Superior temporal gyrus (tissue), 1 donor: Measurements from ENCODE around the gene HDAC4.
A peak's percentile ranks its signal among the peaks of the same experiment; 100 is the strongest.

Source experiments
- DNase-seq: peaks from one replicate; pipeline ENCODE4 v3.0.0-alpha.2; 2016; ENCODE audit errors: extremely low spot score

HDAC4 gene

DNA sequence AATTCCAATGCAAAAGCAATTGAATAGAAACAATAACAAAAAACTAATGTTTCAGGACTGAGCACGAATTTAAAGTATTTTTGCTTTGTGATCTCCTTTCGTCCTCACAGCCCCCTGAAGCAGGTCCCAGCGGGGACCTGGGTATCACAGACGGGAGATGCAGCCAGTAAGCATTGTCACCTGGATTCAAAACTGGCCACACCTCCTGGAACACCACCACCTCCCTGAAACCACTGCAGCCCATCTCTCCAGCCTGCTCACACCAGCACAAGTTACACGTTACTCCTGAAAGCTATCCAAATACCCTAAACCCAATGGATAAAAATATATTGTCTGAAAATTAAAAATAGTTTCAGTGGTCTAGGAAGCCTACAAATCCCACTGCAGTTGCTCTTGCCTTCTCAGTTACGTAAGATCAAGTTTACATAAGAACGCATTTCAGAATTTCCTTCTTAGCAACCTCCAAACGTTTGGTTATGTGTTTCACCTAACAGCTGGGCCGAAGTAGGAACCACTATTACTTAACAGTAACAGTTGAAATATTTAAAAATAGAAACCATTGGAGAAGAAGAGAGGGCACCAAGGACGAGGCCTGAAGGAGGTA lies 178.0 kb downstream of the HDAC4 start:
- DNase-seq = peak; percentile 78

DNA sequence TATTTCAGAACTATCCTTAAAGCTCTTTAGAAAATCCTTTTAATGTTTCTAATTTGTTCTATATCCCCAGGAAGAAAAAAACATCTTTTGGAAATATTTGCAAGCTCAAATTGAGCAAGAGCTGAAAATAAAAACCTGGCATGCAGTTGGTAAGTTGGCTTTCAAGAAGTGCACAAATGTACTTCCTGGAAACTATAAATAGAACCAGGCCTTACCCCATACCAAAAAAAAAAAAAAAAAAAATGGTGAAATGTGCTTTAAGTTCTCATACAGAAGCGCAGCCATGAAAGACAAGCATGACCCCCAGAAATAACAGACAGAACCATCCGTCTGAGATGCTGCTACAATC lies 178.5 kb downstream of the HDAC4 start:
- DNase-seq = peak; percentile 80

- no peak for DNase-seq
Observed at GRCh38 chr2:239220981-239221396, 179.8 kb downstream of the HDAC4 start.

GRCh38 chr2:239220341-239220740 lies 180.5 kb downstream of the HDAC4 start:
- no peak for DNase-seq

DNA sequence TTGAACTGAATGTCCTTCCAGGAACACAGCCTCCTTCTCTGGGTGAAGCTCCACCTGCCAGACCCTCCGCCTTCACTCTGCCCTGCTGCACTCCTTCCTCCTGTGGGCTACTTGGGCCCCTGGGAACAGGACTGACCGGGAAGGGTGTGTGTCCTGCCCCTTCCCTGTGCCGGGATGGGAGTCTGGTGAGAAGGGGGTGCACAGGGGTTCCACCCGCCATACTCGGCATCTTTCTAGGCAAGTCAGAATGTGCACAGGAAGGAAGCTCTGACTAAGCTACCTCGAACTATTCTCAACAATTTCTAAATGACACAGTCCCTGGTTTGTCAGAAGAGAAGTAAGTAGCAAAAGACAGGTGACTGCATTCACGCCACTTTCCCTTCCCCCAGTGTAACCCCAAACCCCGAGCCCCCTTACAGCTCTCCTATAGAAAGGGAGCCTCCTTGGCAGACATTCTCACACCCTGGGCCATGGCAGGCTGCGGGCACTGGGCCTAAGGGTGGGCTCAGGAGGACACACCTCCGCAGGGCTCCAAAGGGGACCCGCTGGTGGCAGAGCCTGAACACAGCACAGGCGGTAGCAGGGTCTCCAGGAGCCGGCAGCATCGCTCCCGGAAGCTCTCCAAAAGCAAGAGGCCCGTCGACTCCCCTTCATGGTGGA lies 184.1 kb downstream of the HDAC4 start:
- DNase-seq = no peak

GRCh38 chr2:239215988-239216613 lies 184.7 kb downstream of the HDAC4 start:
- no peak for DNase-seq

DNA sequence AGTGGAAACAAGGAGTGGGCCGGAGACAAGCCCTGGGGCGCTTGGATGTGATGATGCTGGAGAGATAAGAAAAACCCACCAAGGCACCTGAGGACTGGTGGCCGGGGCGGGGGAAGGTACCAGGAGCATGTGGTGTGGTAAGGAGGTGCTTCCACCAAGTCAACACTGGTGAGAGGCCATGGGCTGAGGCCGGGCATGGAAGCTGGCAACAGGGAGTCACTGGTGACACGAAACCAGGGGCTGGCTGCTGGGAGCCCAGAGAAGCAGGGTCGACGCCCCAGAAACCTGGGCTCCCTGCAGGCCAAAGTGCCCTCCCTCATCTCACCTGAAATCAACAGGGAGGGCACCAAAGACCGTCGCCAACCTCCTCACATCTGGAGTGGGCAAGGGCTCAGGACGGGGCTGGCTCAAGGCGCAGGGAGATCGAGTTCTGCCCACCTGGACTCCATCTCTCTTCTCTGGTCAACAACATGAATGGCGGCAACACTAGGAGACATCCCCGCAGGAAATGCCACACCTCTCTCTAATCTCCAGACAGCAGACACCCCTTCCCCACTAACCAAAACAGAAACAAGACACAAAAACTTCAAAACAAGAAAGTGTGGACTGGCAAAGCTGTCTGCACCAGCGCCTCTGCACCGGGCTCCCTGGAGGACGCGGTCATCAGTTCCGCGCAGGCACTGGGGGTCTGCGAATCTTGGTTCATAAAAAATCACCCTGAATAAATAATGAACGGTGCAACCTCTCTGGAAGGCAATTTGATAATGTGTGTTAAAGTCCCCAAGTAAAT lies 185.5 kb downstream of the HDAC4 start:
- no peak for DNase-seq

DNA sequence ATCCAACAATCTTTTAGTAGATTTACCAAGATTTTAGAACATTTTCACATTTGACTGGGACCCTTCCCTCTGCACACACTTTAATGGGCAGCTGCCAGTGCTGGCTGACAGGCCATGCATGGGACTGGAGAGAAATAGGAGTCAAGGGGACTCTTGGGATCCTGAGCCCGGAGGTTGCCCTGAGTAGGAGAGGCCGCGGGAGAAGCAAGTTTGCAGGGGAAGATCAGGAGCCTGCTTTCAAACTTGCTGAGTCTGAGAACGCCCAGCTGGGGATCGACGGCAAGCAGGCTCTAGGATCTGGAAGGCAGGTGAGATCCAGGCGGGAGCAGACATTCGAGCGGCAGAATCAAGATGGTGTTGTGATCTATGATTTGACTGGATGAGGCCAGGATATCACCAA lies 186.1 kb downstream of the HDAC4 start:
- DNase-seq = no peak

GRCh38 chr2:239213643-239214101 lies 187.1 kb downstream of the HDAC4 start:
- DNase-seq = no peak

- DNase-seq = no peak
Observed at GRCh38 chr2:239212929-239213642, 187.7 kb downstream of the HDAC4 start.

GRCh38 chr2:239212121-239212928 lies 188.5 kb downstream of the HDAC4 start:
- DNase-seq = no peak

GRCh38 chr2:239211396-239212094 lies 189.3 kb downstream of the HDAC4 start:
- peak; percentile 63 for DNase-seq

- DNase-seq = no peak
Observed at GRCh38 chr2:239209783-239210182, 191.0 kb downstream of the HDAC4 start.

DNA sequence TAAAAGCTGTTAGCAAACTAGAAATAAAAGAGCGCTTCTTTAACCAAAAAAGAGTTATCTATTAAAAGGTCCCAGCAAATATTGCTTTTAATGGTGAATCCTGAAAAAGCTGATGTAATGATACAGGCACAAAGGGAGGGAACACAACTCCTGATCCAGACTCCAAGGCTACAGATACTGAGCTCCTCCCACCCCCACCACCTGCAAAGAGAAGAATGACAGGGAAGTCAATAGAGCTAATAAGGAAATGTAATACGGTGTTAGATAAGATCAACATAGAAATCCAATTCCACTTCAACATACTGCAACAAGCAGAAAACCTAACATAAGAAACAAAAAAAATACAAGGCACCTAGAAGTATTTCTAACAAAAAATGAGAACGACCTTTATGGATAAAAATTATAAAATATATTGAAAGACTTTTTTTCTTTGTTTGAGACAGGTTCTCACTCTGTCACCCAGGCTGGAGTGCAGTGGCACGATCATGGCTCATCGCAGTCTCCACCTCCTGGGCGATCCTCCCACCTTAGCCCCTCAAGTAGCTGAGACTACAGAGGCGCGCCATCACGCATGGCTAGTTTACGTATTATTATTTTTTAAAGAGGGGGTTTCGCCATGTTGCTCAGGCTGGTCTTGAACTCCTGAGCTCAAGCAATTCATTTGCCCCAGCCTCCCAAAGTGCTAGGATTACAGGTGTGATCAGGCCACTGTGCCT lies 192.2 kb downstream of the HDAC4 start:
- no peak for DNase-seq

DNA sequence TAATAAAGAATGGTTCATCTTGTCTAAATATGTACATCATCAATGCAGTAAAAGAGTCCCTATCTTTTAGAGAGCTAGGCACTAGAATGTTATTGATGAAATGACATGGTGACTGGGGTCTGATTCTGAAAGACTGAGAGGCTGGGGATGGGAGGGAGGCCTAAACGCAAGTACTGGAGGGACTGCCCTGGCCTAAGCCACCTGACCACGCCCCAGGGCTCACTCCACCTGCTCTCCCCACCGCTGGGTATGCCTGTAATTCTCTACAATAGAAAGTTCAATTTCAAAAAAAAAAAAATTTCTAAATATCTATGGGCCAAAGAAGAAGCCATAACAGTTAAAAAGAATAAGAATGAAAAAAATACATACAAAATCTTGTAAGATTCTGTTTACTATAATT lies 194.0 kb downstream of the HDAC4 start:
- DNase-seq = no peak

DNA sequence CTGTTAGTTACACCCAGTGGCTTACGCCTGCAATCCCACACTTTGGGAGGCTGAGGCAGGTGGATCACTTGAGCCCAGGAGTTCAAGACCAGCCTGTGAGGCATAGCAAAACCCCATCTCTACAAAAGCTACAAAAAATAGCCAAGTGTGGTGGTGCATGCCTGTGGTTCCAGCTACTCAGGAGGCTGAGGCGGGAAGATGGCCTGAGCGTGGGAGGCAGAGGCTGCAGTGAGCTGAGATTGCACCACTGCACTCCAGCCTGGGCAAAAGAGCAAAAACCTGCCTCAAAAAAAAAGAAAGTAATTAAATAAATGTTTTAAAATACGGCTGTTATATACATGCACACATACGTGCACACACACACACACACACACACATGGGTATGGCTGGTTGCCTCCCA lies 194.8 kb downstream of the HDAC4 start:
- DNase-seq = no peak

DNA sequence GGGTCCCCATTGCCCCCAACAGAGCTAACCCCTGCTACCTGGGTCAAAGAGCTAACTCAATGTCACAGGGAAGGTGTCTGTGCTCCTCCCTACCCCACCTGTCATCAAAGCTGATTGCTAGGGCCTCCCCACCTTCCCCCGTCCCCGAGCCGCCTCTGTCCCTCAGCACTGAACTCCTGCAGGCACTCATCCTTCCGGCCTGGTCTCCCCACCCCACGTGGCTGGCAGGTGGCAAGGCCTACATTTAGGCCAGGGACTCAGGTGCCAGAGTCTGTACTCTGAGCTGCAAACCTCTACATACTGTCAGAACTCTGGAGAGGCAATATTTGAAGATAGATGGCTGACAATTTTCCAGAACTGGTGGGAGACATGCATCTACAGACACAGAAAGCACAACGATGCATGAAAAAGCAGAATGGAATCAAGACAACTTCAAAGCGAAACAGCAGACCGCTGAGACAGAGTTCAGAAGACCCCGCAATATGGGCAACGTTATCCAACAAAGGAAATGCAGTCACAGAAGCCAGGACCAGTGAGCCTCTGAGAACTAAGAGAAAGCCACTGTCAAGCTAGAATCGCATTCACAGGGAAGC lies 195.8 kb downstream of the HDAC4 start:
- no peak for DNase-seq

DNA sequence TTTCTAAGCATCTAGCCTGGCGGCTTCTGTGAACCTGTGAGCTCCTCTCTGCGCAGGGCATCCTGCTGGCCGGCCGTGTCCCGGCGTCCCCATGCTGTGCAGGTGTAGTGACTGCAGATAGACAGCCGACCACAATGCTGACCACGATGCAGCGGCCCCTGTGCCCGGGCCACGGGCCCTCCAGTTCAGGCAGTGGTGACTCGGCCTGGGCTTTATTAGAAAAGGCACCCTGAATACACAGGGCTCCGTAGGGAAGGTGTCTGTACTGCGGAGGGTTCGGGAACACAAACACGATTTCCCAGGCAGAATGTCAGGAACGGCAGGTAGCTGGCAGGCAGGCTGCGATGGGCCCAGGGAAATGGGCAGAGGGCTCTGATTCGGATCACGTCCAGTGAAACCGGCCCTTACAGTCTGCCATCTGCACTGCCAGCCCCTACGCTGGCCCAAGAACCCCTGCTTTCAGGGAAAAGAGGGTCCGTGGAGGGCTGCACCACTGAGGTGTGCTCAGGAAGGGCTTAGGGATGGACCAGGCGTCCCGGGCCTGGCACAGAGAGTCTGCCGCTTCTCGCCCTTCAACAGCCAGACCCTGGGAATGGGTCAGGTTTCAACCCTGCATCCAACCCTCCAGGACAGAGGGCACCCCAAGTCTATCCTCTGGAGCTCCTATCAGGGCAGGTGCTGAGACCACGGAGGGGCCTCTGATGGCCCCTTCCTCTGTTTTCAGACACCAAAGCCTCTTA lies 196.5 kb downstream of the HDAC4 start:
- DNase-seq = no peak
